Kidney epithelial cell (primary cell): ENCODE results near the gene IGLL5. TPM values are rescaled to one million over a fixed set of nuclear protein-coding genes. Genes with fewer than 3 reads are reported as not detected.

Experiments used
- DNase-seq: peaks from one replicate; pipeline ENCODE4 v3.0.0-alpha.2; 2010; ENCODE audit warnings: low read depth
- H3K27me3 ChIP-seq: 2 replicates; pipeline ENCODE4 v1.6.0; 2011; ENCODE audit warnings: low read length; ENCODE audit not compliant: control insufficient read depth, insufficient read depth
- H3K36me3 ChIP-seq: 2 replicates; pipeline ENCODE4 v1.5.1; 2011; ENCODE audit warnings: low read length; ENCODE audit not compliant: control insufficient read depth, insufficient read depth
- H3K4me3 ChIP-seq: 2 replicates; pipeline ENCODE4 v1.5.1; 2011; ENCODE audit warnings: low read depth, mild to moderate bottlenecking, control low read depth, low read length
- total RNA-seq: library from RNA; depleted of rRNA; stranded (reverse); fragments of >200 nt; gene quantifications from 2 replicates; pipeline ENCODE4 v1.2.3, GENCODE V29; 2015
- TF ChIP-seq, protein P1 (sequence below): IDR thresholded peaks from 2 replicates; pipeline ENCODE4 v1.5.1; 2011; ENCODE audit warnings: mild to moderate bottlenecking, moderate library complexity, low read length, control low read depth, inconsistent platforms; ENCODE audit not compliant: insufficient read depth, poor library complexity, severe bottlenecking

The IGLL5 gene
- total RNA-seq, 1 donor from 2014 or later = not detected

- TF ChIP-seq, protein P1, sequence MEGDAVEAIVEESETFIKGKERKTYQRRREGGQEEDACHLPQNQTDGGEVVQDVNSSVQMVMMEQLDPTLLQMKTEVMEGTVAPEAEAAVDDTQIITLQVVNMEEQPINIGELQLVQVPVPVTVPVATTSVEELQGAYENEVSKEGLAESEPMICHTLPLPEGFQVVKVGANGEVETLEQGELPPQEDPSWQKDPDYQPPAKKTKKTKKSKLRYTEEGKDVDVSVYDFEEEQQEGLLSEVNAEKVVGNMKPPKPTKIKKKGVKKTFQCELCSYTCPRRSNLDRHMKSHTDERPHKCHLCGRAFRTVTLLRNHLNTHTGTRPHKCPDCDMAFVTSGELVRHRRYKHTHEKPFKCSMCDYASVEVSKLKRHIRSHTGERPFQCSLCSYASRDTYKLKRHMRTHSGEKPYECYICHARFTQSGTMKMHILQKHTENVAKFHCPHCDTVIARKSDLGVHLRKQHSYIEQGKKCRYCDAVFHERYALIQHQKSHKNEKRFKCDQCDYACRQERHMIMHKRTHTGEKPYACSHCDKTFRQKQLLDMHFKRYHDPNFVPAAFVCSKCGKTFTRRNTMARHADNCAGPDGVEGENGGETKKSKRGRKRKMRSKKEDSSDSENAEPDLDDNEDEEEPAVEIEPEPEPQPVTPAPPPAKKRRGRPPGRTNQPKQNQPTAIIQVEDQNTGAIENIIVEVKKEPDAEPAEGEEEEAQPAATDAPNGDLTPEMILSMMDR = no peak
- Histone ChIP-seq H3K27me3 (peaks cover 4% of the 10 kb centered on the region), H3K4me3 (no peak overlapping the region), H3K36me3 (no peaks in the 10 kb centered on the region)
- no peak for DNase-seq
Measured at GRCh38 chr22:22930571-22931556, 43.2 kb downstream of the IGLL5 start.

GRCh38 chr22:22931557-22932270, 44.1 kb downstream of the IGLL5 start:
- Histone ChIP-seq H3K27me3 (no peaks in the 10 kb centered on the region), H3K36me3 (no peaks in the 10 kb centered on the region), H3K4me3 (no peak overlapping the region)
- TF ChIP-seq, protein P1 = no peak
- DNase-seq = no peak

DNA sequence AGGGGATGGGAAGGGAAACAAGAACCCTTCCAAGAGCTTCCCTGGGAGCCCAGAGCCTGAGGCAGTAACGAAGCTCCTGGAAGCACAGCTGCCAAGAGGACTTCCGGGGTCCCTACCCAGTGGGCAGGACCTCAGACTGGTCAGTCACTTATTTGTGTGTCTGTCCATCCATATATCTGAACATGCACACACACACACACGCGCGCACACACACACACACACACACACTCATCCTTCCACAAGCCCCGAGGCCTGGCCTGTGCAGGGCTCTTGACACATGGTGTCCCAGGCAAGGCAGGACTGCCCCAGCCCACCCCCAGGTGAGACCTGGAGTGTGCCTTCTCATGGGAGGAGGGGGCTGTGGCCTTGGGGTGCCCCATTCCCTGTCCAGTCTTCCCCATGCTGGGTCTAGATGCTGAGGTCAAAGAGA, 44.9 kb downstream of the IGLL5 start:
- no peaks in the 10 kb centered on the region for H3K36me3 ChIP-seq
- no peak overlapping the region for H3K4me3 ChIP-seq
- no peak for DNase-seq
- TF ChIP-seq, protein P1 = no peak
- H3K27me3 ChIP-seq = no peaks in the 10 kb centered on the region

DNA sequence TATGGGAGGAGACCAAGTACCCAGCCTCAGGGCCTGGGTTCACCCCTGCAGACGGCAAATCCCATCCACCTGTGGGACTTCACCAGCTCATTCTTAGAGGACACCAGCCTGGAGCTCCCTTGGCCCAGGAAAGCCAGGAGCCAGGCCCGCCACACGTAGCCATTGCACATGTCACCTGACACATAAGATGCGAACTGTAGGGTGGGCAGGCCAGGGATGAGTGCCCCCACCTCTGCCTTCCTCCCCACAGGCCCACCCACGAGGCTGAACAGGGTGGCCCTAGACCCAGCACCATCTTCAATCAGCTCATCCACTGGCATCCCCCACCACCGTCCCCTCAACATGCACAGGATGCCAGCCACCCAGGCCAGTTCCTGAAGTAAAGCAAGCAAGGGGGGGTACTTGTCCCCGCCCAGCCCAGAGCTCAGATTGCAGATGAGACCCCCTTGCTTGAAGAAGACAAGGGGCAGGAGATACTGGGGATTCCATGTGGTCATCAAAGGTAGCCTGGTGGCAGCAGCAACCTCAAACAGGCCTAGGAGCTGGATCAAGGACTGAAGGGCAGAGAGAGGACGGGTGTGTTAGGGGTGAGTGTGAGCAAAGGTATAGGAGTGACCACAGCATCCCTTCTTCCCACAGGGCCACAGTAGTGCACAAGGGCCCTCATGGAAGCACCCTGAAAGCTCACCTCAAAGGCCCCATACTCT, 45.6 kb downstream of the IGLL5 start:
- Histone ChIP-seq H3K27me3 (no peaks in the 10 kb centered on the region), H3K36me3 (no peaks in the 10 kb centered on the region), H3K4me3 (no peak overlapping the region)
- DNase-seq = no peak
- TF ChIP-seq, protein P1 = no peak

GRCh38 chr22:22933807-22934542, 46.4 kb downstream of the IGLL5 start:
- DNase-seq = no peak
- TF ChIP-seq, protein P1 = no peak
- Histone ChIP-seq H3K4me3 (no peak overlapping the region), H3K36me3 (no peaks in the 10 kb centered on the region), H3K27me3 (peaks cover under 1% of the 10 kb centered on the region)
